Osteocyte (in vitro differentiated cells): ENCODE data around the gene LGALS4. TPM values are rescaled to one million over a fixed set of nuclear protein-coding genes. Genes with fewer than 3 reads are reported as not detected.
"Not testable (repeated sequence)": the region's sequence is repeated elsewhere in the genome, so short reads cannot be mapped to it uniquely, and the experiment has no call there.

Source experiments
- DNase-seq: peaks from one replicate; pipeline ENCODE4 v3.0.0; 2021; ENCODE audit warnings: mixed read lengths; ENCODE audit not compliant: unreplicated experiment; ENCODE audit errors: extremely low spot score
- H3K27ac Mint-ChIP-seq: one replicate; pipeline ENCODE4 v1.8.0; 2021; ENCODE audit warnings: mild to moderate bottlenecking, mixed read lengths; ENCODE audit not compliant: unreplicated experiment
- H3K27me3 Mint-ChIP-seq: one replicate; pipeline ENCODE4 v1.8.0; 2021; ENCODE audit warnings: mixed read lengths; ENCODE audit not compliant: unreplicated experiment
- H3K36me3 Mint-ChIP-seq: one replicate; pipeline ENCODE4 v1.8.0; 2021; ENCODE audit warnings: mixed read lengths; ENCODE audit not compliant: unreplicated experiment
- H3K4me1 Mint-ChIP-seq: one replicate; pipeline ENCODE4 v1.8.0; 2021; ENCODE audit warnings: mixed read lengths; ENCODE audit not compliant: unreplicated experiment
- H3K4me3 Mint-ChIP-seq: one replicate; pipeline ENCODE4 v1.8.0; 2021; ENCODE audit warnings: mild to moderate bottlenecking, moderate library complexity, mixed read lengths; ENCODE audit not compliant: unreplicated experiment
- H3K9me3 Mint-ChIP-seq: one replicate; pipeline ENCODE4 v1.8.0; 2021; ENCODE audit warnings: mixed read lengths; ENCODE audit not compliant: unreplicated experiment
- CTCF ChIP-seq: fragments of 200-600 bp; sonication (generic); IDR thresholded peaks from 2 replicates; pipeline ENCODE4 v1.5.0; 2021; ENCODE audit warnings: antibody characterized with exemption, mild to moderate bottlenecking, moderate library complexity
- total RNA-seq: library from RNA; stranded (reverse); gene quantifications from 2 replicates; pipeline ENCODE4 v1.2.1, GENCODE V29; 2021

Gene LGALS4
- total RNA-seq, 1 donor from 2014 or later, result not detected

DNA sequence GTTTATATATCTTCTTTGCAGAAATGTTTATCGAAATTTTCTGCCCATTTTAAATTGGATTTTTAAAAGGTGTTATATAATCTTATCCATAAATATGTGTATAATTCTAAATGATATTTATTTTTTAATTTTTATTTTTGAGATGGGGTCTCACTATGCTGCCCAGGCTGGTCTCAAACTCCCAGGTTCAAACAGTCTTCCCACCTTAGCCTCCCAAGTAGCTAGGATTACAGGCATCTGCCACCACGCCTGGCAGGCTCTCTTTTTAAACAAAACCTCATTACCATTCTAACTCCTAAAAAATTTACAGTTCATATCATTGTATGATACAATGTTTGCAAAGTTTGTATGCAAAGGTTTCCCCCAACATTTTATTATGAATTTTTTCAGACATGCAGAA, 16.6 kb downstream of the LGALS4 start:
- TF ChIP-seq CTCF, result no peak
- H3K4me3 Mint-ChIP-seq, result no peak overlapping the region
- H3K4me1 Mint-ChIP-seq, result peaks cover 10% of the 10 kb centered on the region
- H3K27me3 Mint-ChIP-seq, result no peaks in the 10 kb centered on the region
- H3K36me3 Mint-ChIP-seq, result no peaks in the 10 kb centered on the region
- H3K27ac Mint-ChIP-seq, result no peak overlapping the region
- DNase-seq, result no peak
- H3K9me3 Mint-ChIP-seq, result no peaks in the 10 kb centered on the region

GRCh38 chr19:38795549-38795948, 17.2 kb downstream of the LGALS4 start:
- no peak overlapping the region for H3K27ac Mint-ChIP-seq

GRCh38 chr19:38793671-38794070, 19.1 kb downstream of the LGALS4 start:
- Mint-ChIP-seq H3K27me3 (no peaks in the 10 kb centered on the region), H3K9me3 (no peaks in the 10 kb centered on the region), H3K36me3 (no peaks in the 10 kb centered on the region), H3K4me3 (no peak overlapping the region), H3K27ac (no peak overlapping the region), H3K4me1 (peaks cover 7% of the 10 kb centered on the region)
- TF ChIP-seq CTCF, result no peak
- no peak for DNase-seq

More at GRCh38 chr19:38795549-38795948, 17.2 kb downstream of the LGALS4 start:
- Mint-ChIP-seq H3K27me3 (no peaks in the 10 kb centered on the region), H3K9me3 (no peaks in the 10 kb centered on the region), H3K4me1 (peaks cover 10% of the 10 kb centered on the region), H3K36me3 (no peaks in the 10 kb centered on the region), H3K4me3 (no peak overlapping the region)
- no peak for TF ChIP-seq CTCF
- no peak for DNase-seq

DNA sequence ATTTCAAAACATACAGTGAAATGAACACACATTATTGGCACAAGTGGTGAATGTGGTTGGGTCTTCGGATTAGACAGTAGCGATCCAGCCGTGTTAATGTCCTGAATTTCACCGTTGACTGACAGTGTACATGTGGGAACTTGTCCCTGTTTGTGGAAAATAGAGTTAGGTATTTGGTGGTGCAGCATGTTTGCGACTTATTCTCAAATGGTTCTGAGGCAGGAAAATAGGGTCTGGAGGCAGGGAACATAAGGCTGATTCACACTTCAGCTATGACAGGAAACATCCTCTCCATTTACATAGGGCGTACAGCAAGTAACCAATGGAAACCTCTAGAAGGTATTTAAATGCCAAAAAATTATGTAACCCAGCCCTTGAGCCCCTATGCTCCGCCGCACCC, 19.6 kb downstream of the LGALS4 start:
- Mint-ChIP-seq H3K36me3 (no peaks in the 10 kb centered on the region), H3K4me1 (peaks cover 7% of the 10 kb centered on the region), H3K4me3 (no peak overlapping the region), H3K27ac (peak overlapping the region; percentile 50), H3K9me3 (no peaks in the 10 kb centered on the region), H3K27me3 (no peaks in the 10 kb centered on the region)
- no peak for TF ChIP-seq CTCF
- DNase-seq, result no peak

DNA sequence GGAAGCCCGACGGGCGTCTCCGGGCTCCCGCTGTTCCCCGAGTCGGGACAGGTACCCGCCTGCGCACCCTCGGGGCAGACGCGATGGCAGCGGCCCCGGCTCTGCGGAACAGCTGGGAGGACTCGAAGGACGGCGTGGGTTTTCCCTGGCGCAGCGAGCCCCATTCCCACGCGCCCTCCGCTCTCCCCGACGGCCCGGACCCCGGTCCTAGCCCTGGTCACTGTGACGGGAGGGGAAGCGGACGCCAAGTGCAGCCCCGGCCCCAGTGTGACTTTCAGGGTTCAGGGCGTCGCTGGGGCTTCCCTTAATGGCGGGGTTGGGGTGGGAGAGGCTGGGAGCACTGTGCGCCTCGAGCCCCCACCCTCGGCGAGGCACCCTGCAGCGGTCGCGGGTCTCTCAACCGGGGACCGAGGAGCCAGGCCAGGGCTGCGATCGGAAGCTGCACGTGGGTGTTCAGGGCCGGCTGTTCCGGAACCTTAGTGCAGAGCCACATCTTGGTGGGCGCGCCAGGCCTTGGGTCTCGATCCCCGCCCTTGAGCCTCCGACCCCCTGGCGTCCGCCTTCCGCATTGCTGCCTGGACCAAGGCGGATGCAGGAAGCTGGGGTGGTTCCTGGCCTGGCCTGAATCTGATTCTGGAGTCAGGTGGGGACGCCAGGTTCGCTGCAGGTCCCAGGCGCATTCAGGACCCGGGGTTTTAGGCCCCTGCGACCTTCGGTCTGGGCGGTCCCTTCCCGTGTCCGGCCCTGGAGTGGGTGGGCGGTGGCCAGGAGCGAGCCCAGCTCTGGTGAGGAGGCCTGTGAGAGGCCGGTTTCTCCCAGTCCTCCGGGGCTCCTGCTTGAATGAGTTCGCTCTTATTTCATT, 20.3 kb downstream of the LGALS4 start:
- Mint-ChIP-seq H3K4me3 (no peak overlapping the region), H3K9me3 (no peaks in the 10 kb centered on the region), H3K27ac (peak overlapping the region; percentile 50), H3K36me3 (no peaks in the 10 kb centered on the region), H3K4me1 (peaks cover 7% of the 10 kb centered on the region), H3K27me3 (no peaks in the 10 kb centered on the region)
- no peak for TF ChIP-seq CTCF
- no peak for DNase-seq

- DNase-seq, H3K9me3 Mint-ChIP-seq, H3K27ac Mint-ChIP-seq, H3K4me3 Mint-ChIP-seq, H3K36me3 Mint-ChIP-seq, H3K4me1 Mint-ChIP-seq, H3K27me3 Mint-ChIP-seq: not testable (repeated sequence)
Measured at GRCh38 chr19:38791451-38792064, 21.2 kb downstream of the LGALS4 start.

- not testable (repeated sequence) for H3K27ac Mint-ChIP-seq, H3K36me3 Mint-ChIP-seq, H3K9me3 Mint-ChIP-seq, H3K4me1 Mint-ChIP-seq, H3K27me3 Mint-ChIP-seq, H3K4me3 Mint-ChIP-seq, DNase-seq
Measured at GRCh38 chr19:38790507-38791403, 22.0 kb downstream of the LGALS4 start.
